WTC11 (cell line): ENCODE measurements around the gene OAT.

Source experiments
- CTCF ChIP-seq: fragments of 200-600 bp; IDR thresholded peaks from 2 replicates; pipeline ENCODE4 v1.8.0; 2022; ENCODE audit warnings: antibody characterized with exemption
- ESRRA ChIP-seq: sonication (generic); formaldehyde crosslinking; IDR thresholded peaks from 2 replicates; pipeline ENCODE4 v1.8.1; 2022; ENCODE audit warnings: mild to moderate bottlenecking, missing genetic modification reagents, borderline replicate concordance
- FOXJ3 ChIP-seq: sonication (generic); formaldehyde crosslinking; IDR thresholded peaks from 2 replicates; pipeline ENCODE4 v1.9.0; 2021; ENCODE audit warnings: missing genetic modification reagents, mild to moderate bottlenecking, borderline replicate concordance
- ZNF138 ChIP-seq: sonication (generic); formaldehyde crosslinking; conservative IDR thresholded peaks from 2 replicates; pipeline ENCODE4 v1.8.1; 2022; ENCODE audit warnings: mild to moderate bottlenecking, moderate library complexity, missing genetic modification reagents

- TF ChIP-seq ZNF138 (CRISPR knock-in tag) (no peak), CTCF (no peak), FOXJ3 (CRISPR knock-in tag) (no peak), ESRRA (CRISPR knock-in tag) (no peak)
Measured at GRCh38 chr10:124436191-124436638, 17.5 kb upstream of the OAT start.
